Osteocyte (in vitro differentiated cells): ENCODE results near the gene SEC61G. TPM values are rescaled to one million over a fixed set of nuclear protein-coding genes. Genes with fewer than 3 reads are reported as not detected.
A peak's percentile ranks its signal among the peaks of the same experiment; 100 is the strongest.

Experiments
- DNase-seq: peaks from one replicate; pipeline ENCODE4 v3.0.0; 2021; ENCODE audit warnings: mixed read lengths; ENCODE audit not compliant: unreplicated experiment; ENCODE audit errors: extremely low spot score
- H3K27ac Mint-ChIP-seq: one replicate; pipeline ENCODE4 v1.8.0; 2021; ENCODE audit warnings: mild to moderate bottlenecking, mixed read lengths; ENCODE audit not compliant: unreplicated experiment
- H3K27me3 Mint-ChIP-seq: one replicate; pipeline ENCODE4 v1.8.0; 2021; ENCODE audit warnings: mixed read lengths; ENCODE audit not compliant: unreplicated experiment
- H3K36me3 Mint-ChIP-seq: one replicate; pipeline ENCODE4 v1.8.0; 2021; ENCODE audit warnings: mixed read lengths; ENCODE audit not compliant: unreplicated experiment
- H3K4me1 Mint-ChIP-seq: one replicate; pipeline ENCODE4 v1.8.0; 2021; ENCODE audit warnings: mixed read lengths; ENCODE audit not compliant: unreplicated experiment
- H3K4me3 Mint-ChIP-seq: one replicate; pipeline ENCODE4 v1.8.0; 2021; ENCODE audit warnings: mild to moderate bottlenecking, moderate library complexity, mixed read lengths; ENCODE audit not compliant: unreplicated experiment
- H3K9me3 Mint-ChIP-seq: one replicate; pipeline ENCODE4 v1.8.0; 2021; ENCODE audit warnings: mixed read lengths; ENCODE audit not compliant: unreplicated experiment
- total RNA-seq: library from RNA; stranded (reverse); gene quantifications from 2 replicates; pipeline ENCODE4 v1.2.1, GENCODE V29; 2021
- TF ChIP-seq, protein P1 (sequence below): fragments of 200-600 bp; sonication (generic); IDR thresholded peaks from 2 replicates; pipeline ENCODE4 v1.5.0; 2021; ENCODE audit warnings: antibody characterized with exemption, mild to moderate bottlenecking, moderate library complexity

The SEC61G gene
- total RNA-seq, 1 donor from 2014 or later, result 120 TPM

DNA sequence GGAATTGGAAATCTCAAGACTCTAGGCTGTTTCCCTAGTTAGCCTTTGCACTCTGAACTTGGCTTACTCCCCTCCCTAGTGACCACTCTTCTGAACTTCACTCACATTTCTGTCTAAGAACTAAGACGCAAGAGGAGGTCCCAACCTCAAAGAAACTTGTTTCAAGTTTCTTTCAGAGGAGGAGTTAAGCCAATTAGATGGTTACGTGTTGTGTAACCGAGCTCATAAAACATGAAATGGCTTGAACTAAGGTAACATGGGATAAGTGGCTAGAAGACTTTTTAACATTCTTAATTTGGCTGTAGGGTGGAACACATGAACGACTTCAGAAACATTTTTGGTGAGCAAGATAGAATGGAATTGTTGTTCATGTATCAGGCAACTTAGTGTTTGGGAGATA, 39.5 kb upstream of the SEC61G start:
- H3K9me3 Mint-ChIP-seq, result peaks cover under 1% of the 10 kb centered on the region
- peaks cover 4% of the 10 kb centered on the region for H3K4me1 Mint-ChIP-seq
- TF ChIP-seq, protein P1, sequence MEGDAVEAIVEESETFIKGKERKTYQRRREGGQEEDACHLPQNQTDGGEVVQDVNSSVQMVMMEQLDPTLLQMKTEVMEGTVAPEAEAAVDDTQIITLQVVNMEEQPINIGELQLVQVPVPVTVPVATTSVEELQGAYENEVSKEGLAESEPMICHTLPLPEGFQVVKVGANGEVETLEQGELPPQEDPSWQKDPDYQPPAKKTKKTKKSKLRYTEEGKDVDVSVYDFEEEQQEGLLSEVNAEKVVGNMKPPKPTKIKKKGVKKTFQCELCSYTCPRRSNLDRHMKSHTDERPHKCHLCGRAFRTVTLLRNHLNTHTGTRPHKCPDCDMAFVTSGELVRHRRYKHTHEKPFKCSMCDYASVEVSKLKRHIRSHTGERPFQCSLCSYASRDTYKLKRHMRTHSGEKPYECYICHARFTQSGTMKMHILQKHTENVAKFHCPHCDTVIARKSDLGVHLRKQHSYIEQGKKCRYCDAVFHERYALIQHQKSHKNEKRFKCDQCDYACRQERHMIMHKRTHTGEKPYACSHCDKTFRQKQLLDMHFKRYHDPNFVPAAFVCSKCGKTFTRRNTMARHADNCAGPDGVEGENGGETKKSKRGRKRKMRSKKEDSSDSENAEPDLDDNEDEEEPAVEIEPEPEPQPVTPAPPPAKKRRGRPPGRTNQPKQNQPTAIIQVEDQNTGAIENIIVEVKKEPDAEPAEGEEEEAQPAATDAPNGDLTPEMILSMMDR, result no peak
- H3K4me3 Mint-ChIP-seq, result no peak overlapping the region
- DNase-seq, result no peak
- H3K36me3 Mint-ChIP-seq, result no peaks in the 10 kb centered on the region
- no peak overlapping the region for H3K27ac Mint-ChIP-seq
- H3K27me3 Mint-ChIP-seq, result peaks cover 7% of the 10 kb centered on the region

DNA sequence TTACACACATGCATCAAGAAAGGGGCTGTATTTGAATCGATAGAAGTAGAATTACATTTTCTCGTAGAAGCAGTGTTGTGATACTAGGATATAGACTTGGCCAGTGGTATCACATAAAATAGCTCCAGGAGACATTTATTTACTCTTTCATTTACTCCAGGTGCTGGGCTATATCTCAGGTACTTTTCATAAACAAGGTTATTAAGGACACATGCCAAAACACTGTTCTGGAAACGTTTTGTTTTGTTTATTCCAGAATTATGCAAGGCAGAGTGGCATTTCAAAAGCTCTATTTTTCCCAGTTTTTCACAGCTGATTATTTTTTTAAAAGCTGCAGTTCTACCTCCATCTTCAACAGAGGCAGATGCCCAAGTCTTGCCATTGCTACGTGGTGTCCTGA, 37.8 kb upstream of the SEC61G start:
- peaks cover 6% of the 10 kb centered on the region for H3K9me3 Mint-ChIP-seq
- H3K36me3 Mint-ChIP-seq, result no peaks in the 10 kb centered on the region
- H3K4me1 Mint-ChIP-seq, result peaks cover 5% of the 10 kb centered on the region
- peaks cover 7% of the 10 kb centered on the region for H3K27me3 Mint-ChIP-seq
- TF ChIP-seq, protein P1, result no peak
- no peak for DNase-seq
- H3K4me3 Mint-ChIP-seq, result no peak overlapping the region
- H3K27ac Mint-ChIP-seq, result no peak overlapping the region

DNA sequence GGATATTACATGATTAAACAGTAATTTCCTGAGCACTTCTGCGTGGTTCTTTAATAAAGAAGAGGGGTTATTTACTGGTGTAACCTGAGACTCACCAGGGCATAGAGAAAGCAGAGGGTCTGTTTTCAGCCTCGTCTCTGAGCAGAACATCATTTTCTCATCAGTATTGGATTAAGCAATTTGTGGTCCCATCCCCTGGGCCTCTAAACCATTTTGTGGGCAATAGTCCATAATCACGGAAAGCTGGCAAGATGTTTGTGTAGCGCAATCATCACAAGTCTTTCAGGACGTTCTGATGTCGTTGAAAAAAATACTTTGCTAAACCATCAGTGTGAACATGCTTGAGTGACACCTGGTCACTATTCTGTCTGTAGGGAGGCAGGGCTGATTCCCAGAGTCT, 37.1 kb upstream of the SEC61G start:
- Mint-ChIP-seq H3K4me1 (peaks cover 11% of the 10 kb centered on the region), H3K9me3 (peaks cover 6% of the 10 kb centered on the region), H3K27ac (no peak overlapping the region), H3K27me3 (peaks cover 7% of the 10 kb centered on the region), H3K4me3 (no peak overlapping the region), H3K36me3 (no peaks in the 10 kb centered on the region)
- DNase-seq, result no peak
- TF ChIP-seq, protein P1, result no peak

DNA sequence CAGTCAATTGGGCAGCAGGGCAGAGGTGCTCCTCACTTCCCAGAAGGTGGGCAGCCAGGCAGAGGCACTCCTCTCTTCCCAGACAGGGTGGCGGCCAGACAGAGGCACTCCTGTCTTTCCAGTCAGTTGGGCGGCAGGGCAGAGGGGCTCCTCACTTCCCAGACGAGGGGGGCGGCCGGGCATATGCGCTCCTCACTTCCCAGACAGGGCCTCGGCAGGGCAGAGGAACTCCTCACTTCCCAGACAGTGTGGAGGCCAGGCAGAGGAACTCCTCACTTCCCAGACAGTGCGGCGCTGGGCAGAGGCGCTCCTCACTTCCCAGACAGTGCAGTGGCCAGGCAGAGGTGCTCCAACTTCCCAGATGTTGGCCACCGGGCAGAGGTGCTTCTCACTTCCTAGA, 33.4 kb upstream of the SEC61G start:
- H3K36me3 Mint-ChIP-seq, result no peaks in the 10 kb centered on the region
- H3K9me3 Mint-ChIP-seq, result peaks cover 6% of the 10 kb centered on the region
- peaks cover 18% of the 10 kb centered on the region for H3K4me1 Mint-ChIP-seq
- TF ChIP-seq, protein P1, result no peak
- H3K4me3 Mint-ChIP-seq, result no peak overlapping the region
- no peaks in the 10 kb centered on the region for H3K27me3 Mint-ChIP-seq
- no peak for DNase-seq
- H3K27ac Mint-ChIP-seq, result no peak overlapping the region

DNA sequence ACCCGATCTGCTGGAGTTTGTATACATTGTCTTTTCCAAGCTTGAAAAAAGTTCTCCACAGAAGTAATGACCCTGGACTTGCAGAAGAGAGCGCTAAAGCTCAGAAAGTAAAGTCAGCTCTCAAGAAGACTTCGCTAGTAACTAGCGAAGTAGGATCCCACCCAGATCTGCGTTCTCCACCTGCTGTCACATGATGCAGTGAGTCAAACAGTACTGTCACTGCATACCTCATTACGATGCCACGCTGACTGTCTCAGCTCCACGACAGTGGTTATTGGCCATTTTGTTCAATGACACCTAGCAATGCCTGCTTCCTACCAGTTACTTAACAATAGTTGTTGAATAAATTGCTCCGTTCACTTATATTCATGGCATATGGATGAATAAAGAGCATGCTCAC, 29.7 kb upstream of the SEC61G start:
- H3K36me3 Mint-ChIP-seq, result no peaks in the 10 kb centered on the region
- H3K27me3 Mint-ChIP-seq, result no peaks in the 10 kb centered on the region
- no peak overlapping the region for H3K27ac Mint-ChIP-seq
- H3K9me3 Mint-ChIP-seq, result peaks cover 6% of the 10 kb centered on the region
- peak; percentile 57 for DNase-seq
- TF ChIP-seq, protein P1, result peak; percentile 86
- H3K4me1 Mint-ChIP-seq, result peaks cover 20% of the 10 kb centered on the region
- H3K4me3 Mint-ChIP-seq, result no peak overlapping the region
